ENCODE measurements around the gene PBX3.

The PBX3 gene

GRCh38 chr9:125816321-125816720 is 69.1 kb downstream of the PBX3 start:
- no peak overlapping the region for H3K23ac ChIP-seq (ENCODE audit: low read depth, low read length, poor library complexity)
- H3K4me3 ChIP-seq (ENCODE audit: low read length in 2 of 2) = no peak overlapping the region
- no peak overlapping the region for H4K91ac ChIP-seq (ENCODE audit: low read depth, low read length, poor library complexity)
- DNase-seq (ENCODE audit: low spot score) = no peak
- no peak overlapping the region for H2BK15ac ChIP-seq (ENCODE audit: low read length)
- H3K27ac ChIP-seq (replicated peaks; ENCODE audit: low read length) = no peak overlapping the region
- no peaks in the 10 kb centered on the region for H3K9me3 ChIP-seq (replicated peaks in 1 of 2; ENCODE audit: control insufficient read depth in 2 of 2, insufficient read depth in 1 of 2, low read depth in 1 of 2, low read length in 2 of 2)
- no peak overlapping the region for H4K8ac ChIP-seq (ENCODE audit: low read depth, low read length)
- no peaks in the 10 kb centered on the region for H3K4me1 ChIP-seq (ENCODE audit: control insufficient read depth in 2 of 2, insufficient read depth in 1 of 2, low read depth in 1 of 2, low read length in 2 of 2)
- H2AFZ ChIP-seq (ENCODE audit: low read length) = no peak overlapping the region
- WGBS, 2 donors (ENCODE audit: extremely low coverage in 2 of 2, insufficient read length in 2 of 2, insufficient replicate concordance in 1 of 2) = no CpG with 5 or more reads among the region's 5 CpGs
- H3K9ac ChIP-seq (ENCODE audit: low read depth, low read length, poor library complexity) = no peak overlapping the region
- no peaks in the 10 kb centered on the region for H3K27me3 ChIP-seq (ENCODE audit: control insufficient read depth in 3 of 3, insufficient read depth in 3 of 3, low read depth in 1 of 3, low read length in 3 of 3)
- no peak overlapping the region for H3K4me2 ChIP-seq (ENCODE audit: insufficient read depth, low read length, poor library complexity, severe bottlenecking)
- H3K36me3 ChIP-seq (replicated peaks in 1 of 2; ENCODE audit: control insufficient read depth in 2 of 2, insufficient read depth in 2 of 2, low read length in 2 of 2) = peaks cover 0 to 3% of the 10 kb centered on the region in 2 donors
- H2BK120ac ChIP-seq (ENCODE audit: low read depth, low read length) = no peak overlapping the region
- no peak overlapping the region for H3K14ac ChIP-seq (ENCODE audit: low read length)
- no peak overlapping the region for H3K4ac ChIP-seq (ENCODE audit: low read length)
- H3K18ac ChIP-seq (ENCODE audit: low read length) = no peak overlapping the region
- no peak overlapping the region for H2AK5ac ChIP-seq (ENCODE audit: low read depth, low read length)
- no peak overlapping the region for H2BK5ac ChIP-seq (ENCODE audit: low read length)
- no peak overlapping the region for H2BK12ac ChIP-seq (ENCODE audit: low read length)
- no peaks in the 10 kb centered on the region for H3K79me1 ChIP-seq (ENCODE audit: low read depth, low read length)

- H3K4me1 ChIP-seq (ENCODE audit: control insufficient read depth in 2 of 2, insufficient read depth in 1 of 2, low read depth in 1 of 2, low read length in 2 of 2) = no peaks in the 10 kb centered on the region
- no CpG with 5 or more reads among the region's 4 CpGs for WGBS, 2 donors (ENCODE audit: extremely low coverage in 2 of 2, insufficient read length in 2 of 2, insufficient replicate concordance in 1 of 2)
- H3K4me2 ChIP-seq (ENCODE audit: insufficient read depth, low read length, poor library complexity, severe bottlenecking) = no peak overlapping the region
- H2AK5ac ChIP-seq (ENCODE audit: low read depth, low read length) = no peak overlapping the region
- no peaks in the 10 kb centered on the region for H3K9me3 ChIP-seq (replicated peaks in 1 of 2; ENCODE audit: control insufficient read depth in 2 of 2, insufficient read depth in 1 of 2, low read depth in 1 of 2, low read length in 2 of 2)
- H3K14ac ChIP-seq (ENCODE audit: low read length) = no peak overlapping the region
- no peak overlapping the region for H3K4me3 ChIP-seq (ENCODE audit: low read length in 2 of 2)
- H2AFZ ChIP-seq (ENCODE audit: low read length) = no peak overlapping the region
- H3K27me3 ChIP-seq (ENCODE audit: control insufficient read depth in 3 of 3, insufficient read depth in 3 of 3, low read depth in 1 of 3, low read length in 3 of 3) = no peaks in the 10 kb centered on the region
- no peak overlapping the region for H3K4ac ChIP-seq (ENCODE audit: low read length)
- H3K36me3 ChIP-seq (replicated peaks in 1 of 2; ENCODE audit: control insufficient read depth in 2 of 2, insufficient read depth in 2 of 2, low read length in 2 of 2) = peaks cover 0 to 3% of the 10 kb centered on the region in 2 donors
- H3K9ac ChIP-seq (ENCODE audit: low read depth, low read length, poor library complexity) = no peak overlapping the region
- no peak overlapping the region for H2BK15ac ChIP-seq (ENCODE audit: low read length)
- no peak overlapping the region for H4K8ac ChIP-seq (ENCODE audit: low read depth, low read length)
- H2BK12ac ChIP-seq (ENCODE audit: low read length) = no peak overlapping the region
- H3K23ac ChIP-seq (ENCODE audit: low read depth, low read length, poor library complexity) = no peak overlapping the region
- no peak overlapping the region for H3K18ac ChIP-seq (ENCODE audit: low read length)
- H3K27ac ChIP-seq (replicated peaks; ENCODE audit: low read length) = no peak overlapping the region
- no peak for DNase-seq (ENCODE audit: low spot score)
- H2BK120ac ChIP-seq (ENCODE audit: low read depth, low read length) = no peak overlapping the region
- H3K79me1 ChIP-seq (ENCODE audit: low read depth, low read length) = no peaks in the 10 kb centered on the region
- no peak overlapping the region for H4K91ac ChIP-seq (ENCODE audit: low read depth, low read length, poor library complexity)
- no peak overlapping the region for H2BK5ac ChIP-seq (ENCODE audit: low read length)
Observed at GRCh38 chr9:125820100-125820804, 73.1 kb downstream of the PBX3 start.

- no CpG with 5 or more reads among the region's 4 CpGs for WGBS, 2 donors (ENCODE audit: extremely low coverage in 2 of 2, insufficient read length in 2 of 2, insufficient replicate concordance in 1 of 2)
- no peak overlapping the region for H3K4me3 ChIP-seq (ENCODE audit: low read length in 2 of 2)
Observed at GRCh38 chr9:125821078-125821477, 73.9 kb downstream of the PBX3 start.

GRCh38 chr9:125822160-125822559 is 75.0 kb downstream of the PBX3 start:
- Histone ChIP-seq H3K14ac (ENCODE audit: low read length) (no peak overlapping the region), H4K8ac (ENCODE audit: low read depth, low read length) (no peak overlapping the region), H3K9me3 (replicated peaks in 1 of 2; ENCODE audit: control insufficient read depth in 2 of 2, insufficient read depth in 1 of 2, low read depth in 1 of 2, low read length in 2 of 2) (no peaks in the 10 kb centered on the region), H2AFZ (ENCODE audit: low read length) (no peak overlapping the region), H3K27me3 (ENCODE audit: control insufficient read depth in 3 of 3, insufficient read depth in 3 of 3, low read depth in 1 of 3, low read length in 3 of 3) (no peaks in the 10 kb centered on the region), H4K91ac (ENCODE audit: low read depth, low read length, poor library complexity) (no peak overlapping the region), H3K79me1 (ENCODE audit: low read depth, low read length) (no peaks in the 10 kb centered on the region), H3K4ac (ENCODE audit: low read length) (no peak overlapping the region), H2BK5ac (ENCODE audit: low read length) (no peak overlapping the region), H2BK12ac (ENCODE audit: low read length) (no peak overlapping the region), H3K27ac (replicated peaks; ENCODE audit: low read length) (no peak overlapping the region), H2BK120ac (ENCODE audit: low read depth, low read length) (no peak overlapping the region), H3K4me3 (ENCODE audit: low read length in 2 of 2) (no peak overlapping the region), H2BK15ac (ENCODE audit: low read length) (no peak overlapping the region), H2AK5ac (ENCODE audit: low read depth, low read length) (no peak overlapping the region), H3K23ac (ENCODE audit: low read depth, low read length, poor library complexity) (no peak overlapping the region), H3K9ac (ENCODE audit: low read depth, low read length, poor library complexity) (no peak overlapping the region), H3K4me2 (ENCODE audit: insufficient read depth, low read length, poor library complexity, severe bottlenecking) (no peak overlapping the region), H3K18ac (ENCODE audit: low read length) (no peak overlapping the region), H3K4me1 (ENCODE audit: control insufficient read depth in 2 of 2, insufficient read depth in 1 of 2, low read depth in 1 of 2, low read length in 2 of 2) (no peaks in the 10 kb centered on the region), H3K36me3 (replicated peaks in 1 of 2; ENCODE audit: control insufficient read depth in 2 of 2, insufficient read depth in 2 of 2, low read length in 2 of 2) (peaks cover 0 to 2% of the 10 kb centered on the region in 2 donors)
- DNase-seq (ENCODE audit: low spot score) = no peak
- no CpG with 5 or more reads among the region's 2 CpGs for WGBS, 2 donors (ENCODE audit: extremely low coverage in 2 of 2, insufficient read length in 2 of 2, insufficient replicate concordance in 1 of 2)

More at GRCh38 chr9:125821078-125821477, 73.9 kb downstream of the PBX3 start:
- Histone ChIP-seq H3K9me3 (replicated peaks in 1 of 2; ENCODE audit: control insufficient read depth in 2 of 2, insufficient read depth in 1 of 2, low read depth in 1 of 2, low read length in 2 of 2) (no peaks in the 10 kb centered on the region), H3K4me2 (ENCODE audit: insufficient read depth, low read length, poor library complexity, severe bottlenecking) (no peak overlapping the region), H3K23ac (ENCODE audit: low read depth, low read length, poor library complexity) (no peak overlapping the region), H4K91ac (ENCODE audit: low read depth, low read length, poor library complexity) (no peak overlapping the region), H2AK5ac (ENCODE audit: low read depth, low read length) (no peak overlapping the region), H3K18ac (ENCODE audit: low read length) (no peak overlapping the region), H4K8ac (ENCODE audit: low read depth, low read length) (no peak overlapping the region), H2BK12ac (ENCODE audit: low read length) (no peak overlapping the region), H3K4me1 (ENCODE audit: control insufficient read depth in 2 of 2, insufficient read depth in 1 of 2, low read depth in 1 of 2, low read length in 2 of 2) (no peaks in the 10 kb centered on the region), H3K79me1 (ENCODE audit: low read depth, low read length) (no peaks in the 10 kb centered on the region), H2AFZ (ENCODE audit: low read length) (no peak overlapping the region), H2BK5ac (ENCODE audit: low read length) (no peak overlapping the region), H3K27me3 (ENCODE audit: control insufficient read depth in 3 of 3, insufficient read depth in 3 of 3, low read depth in 1 of 3, low read length in 3 of 3) (no peaks in the 10 kb centered on the region), H2BK15ac (ENCODE audit: low read length) (no peak overlapping the region), H3K4ac (ENCODE audit: low read length) (no peak overlapping the region), H3K14ac (ENCODE audit: low read length) (no peak overlapping the region), H3K36me3 (replicated peaks in 1 of 2; ENCODE audit: control insufficient read depth in 2 of 2, insufficient read depth in 2 of 2, low read length in 2 of 2) (peaks cover 0 to 3% of the 10 kb centered on the region in 2 donors), H3K27ac (replicated peaks; ENCODE audit: low read length) (no peak overlapping the region), H2BK120ac (ENCODE audit: low read depth, low read length) (no peak overlapping the region), H3K9ac (ENCODE audit: low read depth, low read length, poor library complexity) (no peak overlapping the region)
- DNase-seq (ENCODE audit: low spot score) = no peak
